NCI-H446 treated with DMSO at 0.1 percent for 48 hours (cell line): ENCODE data around the gene ARMC9.

ENCODE experiments used
- DNase-seq: peaks from one replicate; lab custom pipeline; 2025; lab: John Stamatoyannopoulos, UW

Gene ARMC9

GRCh38 chr2:231422056-231422455, 223.6 kb downstream of the ARMC9 start:
- no peak for DNase-seq

- DNase-seq = no peak
These were observed 224.7 kb downstream of the ARMC9 start for GRCh38 chr2:231423176-231423575.
